ENCODE measurements around the gene NINJ1.

NINJ1 gene

DNA sequence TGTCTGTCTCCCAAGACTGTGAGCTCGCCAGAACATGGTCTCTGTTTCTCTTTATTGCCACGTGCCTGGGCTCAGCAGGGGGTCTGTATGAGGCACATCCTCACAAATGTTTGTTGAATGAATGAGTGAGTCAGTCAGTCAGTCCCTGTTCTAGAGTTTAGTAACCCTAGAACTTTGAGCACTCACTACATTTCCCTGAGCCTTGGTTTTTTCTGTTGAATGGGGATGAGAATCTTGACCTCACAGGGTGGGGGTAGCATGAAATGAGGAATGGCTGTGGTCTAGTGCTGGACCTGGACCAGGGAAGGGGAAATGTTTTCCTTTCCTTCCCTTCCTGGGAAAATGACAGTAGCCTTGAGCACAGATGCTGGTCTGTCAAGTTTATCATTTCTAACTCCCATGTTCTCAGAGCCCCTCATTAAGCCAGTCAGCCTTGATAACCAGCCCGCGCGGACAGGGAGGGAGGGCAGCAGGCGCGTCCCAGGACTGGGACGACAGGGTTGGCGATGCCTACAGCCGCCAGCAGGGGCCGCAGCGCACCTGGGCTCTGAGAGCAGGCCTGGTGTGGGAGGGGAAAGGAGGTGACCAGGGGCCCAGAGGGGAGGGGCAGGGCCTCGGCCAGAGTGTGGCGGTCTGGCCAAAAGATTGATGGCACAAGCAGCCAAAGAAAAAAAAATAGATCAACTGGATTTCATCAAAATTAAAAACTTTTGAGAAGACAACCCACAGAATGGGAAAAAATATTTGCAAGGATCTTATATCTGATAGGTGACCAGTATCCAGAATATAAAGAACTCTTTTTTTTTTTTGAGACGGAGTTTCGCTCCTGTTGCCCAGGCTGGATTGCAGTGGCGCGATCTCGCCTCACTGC is 25.8 kb upstream of the NINJ1 start:
- FAIRE-seq: no peak
- TF ChIP-seq, protein P1, sequence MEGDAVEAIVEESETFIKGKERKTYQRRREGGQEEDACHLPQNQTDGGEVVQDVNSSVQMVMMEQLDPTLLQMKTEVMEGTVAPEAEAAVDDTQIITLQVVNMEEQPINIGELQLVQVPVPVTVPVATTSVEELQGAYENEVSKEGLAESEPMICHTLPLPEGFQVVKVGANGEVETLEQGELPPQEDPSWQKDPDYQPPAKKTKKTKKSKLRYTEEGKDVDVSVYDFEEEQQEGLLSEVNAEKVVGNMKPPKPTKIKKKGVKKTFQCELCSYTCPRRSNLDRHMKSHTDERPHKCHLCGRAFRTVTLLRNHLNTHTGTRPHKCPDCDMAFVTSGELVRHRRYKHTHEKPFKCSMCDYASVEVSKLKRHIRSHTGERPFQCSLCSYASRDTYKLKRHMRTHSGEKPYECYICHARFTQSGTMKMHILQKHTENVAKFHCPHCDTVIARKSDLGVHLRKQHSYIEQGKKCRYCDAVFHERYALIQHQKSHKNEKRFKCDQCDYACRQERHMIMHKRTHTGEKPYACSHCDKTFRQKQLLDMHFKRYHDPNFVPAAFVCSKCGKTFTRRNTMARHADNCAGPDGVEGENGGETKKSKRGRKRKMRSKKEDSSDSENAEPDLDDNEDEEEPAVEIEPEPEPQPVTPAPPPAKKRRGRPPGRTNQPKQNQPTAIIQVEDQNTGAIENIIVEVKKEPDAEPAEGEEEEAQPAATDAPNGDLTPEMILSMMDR (IDR thresholded peaks at IDR 0.05; ENCODE audit: insufficient read depth, missing control alignments): peak; percentile 94
- DNase-seq (ENCODE audit: insufficient read length, low spot score): peak; percentile 69

DNA sequence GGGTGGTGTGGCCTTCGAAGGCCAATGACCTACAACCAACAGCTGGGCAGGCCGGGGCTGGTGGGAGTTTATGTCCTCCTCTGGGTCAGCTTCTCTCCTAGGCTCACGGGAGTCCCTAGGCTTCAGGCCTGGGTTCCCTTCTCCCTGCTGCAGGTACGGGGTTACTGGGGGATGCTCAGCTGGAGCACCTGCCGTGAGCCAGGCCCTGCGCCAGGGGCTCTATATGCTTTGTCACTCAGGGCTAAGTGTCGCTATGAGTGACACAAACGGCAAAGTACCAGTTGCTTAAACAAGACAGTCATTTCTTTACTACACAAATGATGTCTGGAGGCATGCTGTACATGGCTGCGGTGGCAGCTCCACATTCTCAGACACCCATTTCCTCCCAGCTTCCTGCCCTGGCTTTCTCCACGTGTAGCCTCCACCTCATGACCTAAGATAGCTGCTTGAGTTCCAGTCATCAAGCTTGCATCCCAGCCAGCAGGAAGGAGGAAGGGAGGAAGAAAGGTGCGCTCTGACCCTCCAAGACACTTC is 22.5 kb upstream of the NINJ1 start:
- DNase-seq (ENCODE audit: insufficient read length, low spot score): no peak
- TF ChIP-seq, protein P1 (IDR thresholded peaks at IDR 0.05; ENCODE audit: insufficient read depth, missing control alignments): no peak
- FAIRE-seq: no peak

DNA sequence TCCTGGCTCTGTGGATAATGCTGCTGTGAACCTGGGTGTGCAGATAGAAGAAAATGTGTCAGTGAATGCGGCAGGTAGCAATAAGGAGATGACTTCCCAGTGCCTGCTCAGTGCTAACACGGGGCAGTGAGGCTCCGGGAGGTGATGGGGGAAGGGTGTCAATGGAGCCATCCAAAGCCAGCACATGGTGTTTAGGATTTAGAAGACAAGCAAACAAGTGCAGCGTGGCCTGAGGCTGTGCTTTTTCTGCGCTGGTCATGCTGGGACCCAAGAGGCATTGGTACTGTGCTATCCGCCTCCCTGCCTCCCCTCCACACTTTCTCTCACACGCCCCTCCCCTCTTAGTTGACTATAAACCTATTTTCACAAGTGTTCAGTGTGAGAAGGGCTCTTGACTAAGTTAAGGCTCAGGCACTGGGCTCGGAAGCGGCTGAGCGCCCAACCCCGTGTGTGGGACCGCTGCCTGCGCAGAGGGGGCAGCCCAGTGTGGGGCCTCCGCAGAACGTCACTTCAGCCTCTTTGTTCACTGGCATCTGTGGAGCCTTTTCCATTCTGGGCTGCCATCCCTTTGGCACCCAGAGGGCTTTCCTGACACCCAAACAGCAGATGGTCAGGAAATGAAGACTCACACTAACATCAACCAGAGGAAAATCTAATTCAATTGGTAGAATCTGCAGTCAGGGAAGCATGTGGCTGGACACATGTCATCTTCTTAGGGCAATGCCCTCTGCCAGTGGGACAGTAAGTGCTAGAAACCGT is 21.8 kb upstream of the NINJ1 start:
- FAIRE-seq (no peak), DNase-seq (ENCODE audit: insufficient read length, low spot score) (no peak)

DNA sequence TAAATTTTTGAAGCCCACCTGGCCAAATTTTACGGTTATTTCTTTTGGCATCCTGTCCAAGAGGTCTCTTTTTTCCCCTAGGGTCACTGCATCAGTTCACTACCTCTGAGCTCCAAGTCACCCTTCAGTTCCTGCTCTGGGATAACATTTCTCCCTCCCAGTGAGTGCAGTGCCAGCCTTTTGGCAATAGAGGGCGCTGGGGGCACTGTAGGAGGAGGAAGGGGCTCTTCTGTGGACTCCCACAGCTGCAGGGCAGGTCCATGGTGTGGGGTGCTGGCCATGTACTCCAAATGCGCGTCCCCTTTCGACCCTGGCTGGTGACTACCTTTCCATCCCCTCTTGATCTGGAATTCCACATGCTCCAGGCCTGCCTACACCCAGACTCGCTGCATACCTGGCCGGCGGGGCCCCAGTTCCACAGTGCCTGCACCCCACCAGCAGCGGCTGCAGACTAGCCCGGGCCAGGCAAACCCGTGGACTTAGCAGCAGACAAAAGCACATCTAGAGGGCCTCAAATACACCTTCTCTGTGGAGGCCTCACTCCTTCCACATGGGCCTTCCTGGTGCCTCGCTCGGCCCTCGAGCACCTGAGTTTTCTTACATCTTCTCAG is 20.3 kb upstream of the NINJ1 start:
- TF ChIP-seq, protein P1 (IDR thresholded peaks at IDR 0.05; ENCODE audit: insufficient read depth, missing control alignments): peak; percentile 55
- DNase-seq (ENCODE audit: insufficient read length, low spot score): peak; percentile 87
- FAIRE-seq: no peak

More for the DNA sequence above, 21.8 kb upstream of the NINJ1 start:
- TF ChIP-seq, protein P1 (IDR thresholded peaks at IDR 0.05; ENCODE audit: insufficient read depth, missing control alignments): no peak

DNA sequence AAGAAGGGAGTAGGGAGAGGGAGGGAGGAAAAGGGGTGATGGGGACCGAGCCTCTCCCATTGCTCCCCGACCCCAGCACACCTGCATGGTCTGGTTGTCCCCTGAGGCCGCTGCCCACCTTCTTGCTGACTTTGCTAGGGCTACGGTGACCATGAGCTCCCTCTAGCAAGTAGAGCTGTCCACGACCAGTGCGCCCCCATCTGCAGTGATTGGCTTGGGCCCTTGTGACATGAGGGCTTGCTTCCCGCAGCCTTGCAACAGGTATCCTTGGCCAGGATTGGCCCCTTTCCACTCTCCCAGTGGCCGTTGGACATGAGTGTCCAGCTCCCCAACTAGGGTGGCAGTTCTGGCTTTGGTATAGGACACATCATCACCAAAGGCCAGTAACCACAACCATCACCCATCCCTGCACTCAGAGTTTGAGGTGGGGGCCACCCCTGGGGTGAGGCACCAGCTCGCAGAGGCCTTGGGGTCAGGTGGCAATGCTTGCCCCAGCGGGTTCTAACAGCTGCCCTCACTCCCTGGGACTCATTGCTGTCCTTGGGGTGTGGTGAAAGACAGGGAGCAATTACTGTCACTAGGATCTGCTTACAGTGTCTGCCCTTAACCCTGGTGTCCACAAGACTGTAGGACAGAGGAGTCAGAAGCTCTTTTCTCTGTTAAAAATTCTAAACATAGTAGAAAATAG is 17.2 kb upstream of the NINJ1 start:
- TF ChIP-seq, protein P1 (IDR thresholded peaks at IDR 0.05; ENCODE audit: insufficient read depth, missing control alignments): no peak
- no peak for FAIRE-seq

DNA sequence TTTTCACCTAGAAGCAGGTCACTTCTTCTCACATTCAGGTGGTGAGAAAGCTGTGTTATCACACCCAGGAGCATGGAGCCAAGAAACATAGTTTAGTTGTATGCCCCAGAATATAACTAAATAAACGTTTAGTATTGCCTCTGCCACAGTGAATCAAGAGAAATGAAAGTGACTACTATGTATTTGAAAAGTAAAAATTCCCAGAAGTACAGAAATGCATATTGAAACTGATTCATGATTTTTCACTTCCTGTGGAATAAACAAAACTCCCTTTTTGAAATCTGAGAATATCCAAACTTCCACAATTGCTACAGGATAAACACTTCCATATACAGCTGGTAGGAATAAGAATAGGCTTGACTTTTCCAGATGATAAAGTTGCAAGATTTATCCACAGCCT is 15.3 kb upstream of the NINJ1 start:
- DNase-seq (ENCODE audit: insufficient read length, low spot score) (no peak), FAIRE-seq (no peak)
- TF ChIP-seq, protein P1 (IDR thresholded peaks at IDR 0.05; ENCODE audit: insufficient read depth, missing control alignments): no peak

More for the DNA sequence above, 17.2 kb upstream of the NINJ1 start:
- DNase-seq (ENCODE audit: insufficient read length, low spot score): no peak

All from D721Med (cell line).